GM19452 (cell line): Measurements from ENCODE around the gene MYBPHL.

Experiments
- ATAC-seq: cut with Tn5 transposase; IDR thresholded peaks from one replicate; pipeline ENCODE4 v1.9.1; 2021; ENCODE audit not compliant: unreplicated experiment

Gene MYBPHL, protein sequence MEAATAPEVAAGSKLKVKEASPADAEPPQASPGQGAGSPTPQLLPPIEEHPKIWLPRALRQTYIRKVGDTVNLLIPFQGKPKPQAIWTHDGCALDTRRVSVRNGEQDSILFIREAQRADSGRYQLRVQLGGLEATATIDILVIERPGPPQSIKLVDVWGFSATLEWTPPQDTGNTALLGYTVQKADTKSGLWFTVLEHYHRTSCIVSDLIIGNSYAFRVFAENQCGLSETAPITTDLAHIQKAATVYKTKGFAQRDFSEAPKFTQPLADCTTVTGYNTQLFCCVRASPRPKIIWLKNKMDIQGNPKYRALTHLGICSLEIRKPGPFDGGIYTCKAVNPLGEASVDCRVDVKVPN

DNA sequence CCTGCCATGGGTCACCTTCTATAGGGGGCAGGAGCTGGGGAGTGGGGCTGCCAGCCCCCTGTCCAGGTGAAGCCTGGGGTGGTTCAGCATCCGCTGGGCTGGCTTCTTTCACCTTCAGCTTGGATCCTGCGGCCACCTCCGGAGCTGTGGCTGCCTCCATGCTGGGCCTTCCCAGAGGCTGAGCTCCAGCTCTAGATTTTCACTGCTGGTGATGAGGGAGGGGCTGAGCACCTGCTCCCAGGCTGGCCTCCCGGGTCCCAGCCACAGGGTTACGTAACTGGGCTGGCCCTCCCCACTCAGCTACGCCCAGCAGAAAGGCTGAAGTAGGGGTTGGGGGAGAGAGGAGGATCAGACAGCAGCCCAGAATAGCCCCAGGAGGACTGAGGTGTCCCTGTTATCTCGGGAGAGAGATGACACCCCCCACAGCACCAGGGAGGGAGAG lies at the start of gene MYBPHL:
TSS of gene MYBPHL (minus strand) at position 180 of the 442 bp plus-strand sequence. CDS start at position 160, 20 bp downstream.
- no peak for ATAC-seq

DNA sequence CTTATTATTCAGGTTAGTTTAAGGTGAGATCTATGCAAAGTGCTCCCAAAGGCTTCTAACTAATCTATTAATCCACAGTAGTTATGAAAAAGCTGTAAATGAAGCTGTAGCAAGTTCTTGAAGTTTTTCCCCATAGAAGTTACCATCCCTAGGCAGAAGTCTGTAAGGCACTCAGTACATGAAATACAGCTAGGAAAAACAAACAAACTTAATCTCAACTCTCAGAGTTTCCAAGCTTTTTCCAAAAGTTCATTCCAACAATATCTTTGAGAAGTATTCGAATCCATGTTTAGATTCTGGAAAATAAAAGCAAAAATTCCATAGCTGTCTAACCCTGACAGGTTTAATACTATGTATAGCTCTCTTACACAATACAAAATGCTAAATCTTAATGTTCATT lies 49.7 kb upstream of the MYBPHL start:
- ATAC-seq = no peak

DNA sequence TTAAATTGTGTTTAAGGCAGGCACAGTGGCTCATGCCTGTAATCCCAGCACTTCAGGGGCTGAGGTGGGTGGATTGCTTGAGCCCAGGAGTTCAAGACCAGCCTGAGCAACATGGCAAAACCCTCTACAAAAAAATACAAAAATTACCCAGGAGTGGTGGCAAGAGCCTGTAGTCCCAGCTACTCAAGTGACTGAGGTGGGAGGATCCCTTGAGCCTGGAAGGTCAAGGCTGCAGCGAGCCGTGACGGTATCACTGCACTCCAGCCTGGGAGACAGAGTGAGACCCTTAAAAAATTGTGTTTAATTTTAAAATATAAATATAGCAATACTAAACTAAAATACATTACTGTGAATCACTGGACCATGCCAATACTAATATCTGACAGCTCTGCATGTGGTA lies 48.1 kb upstream of the MYBPHL start:
- ATAC-seq = no peak

DNA sequence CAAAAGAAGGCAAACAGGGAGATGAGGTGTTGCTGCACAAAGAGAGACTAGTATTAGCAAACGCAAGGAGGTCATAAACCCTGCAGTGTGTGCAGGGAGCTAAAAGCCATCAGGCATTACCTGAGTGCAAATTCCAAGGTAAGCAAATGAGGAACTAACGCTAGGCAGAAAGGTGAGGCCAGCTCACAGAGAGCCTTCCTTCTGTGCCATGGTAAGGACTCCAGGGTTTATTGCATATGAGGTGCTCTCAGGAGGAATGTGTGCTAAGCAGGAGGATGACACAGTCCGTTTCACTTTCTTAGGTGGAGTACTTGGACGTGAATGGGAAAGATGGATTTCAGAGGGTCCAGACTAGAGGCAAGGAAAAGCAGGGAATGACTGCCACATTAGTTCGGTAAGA lies 44.6 kb upstream of the MYBPHL start:
- no peak for ATAC-seq

DNA sequence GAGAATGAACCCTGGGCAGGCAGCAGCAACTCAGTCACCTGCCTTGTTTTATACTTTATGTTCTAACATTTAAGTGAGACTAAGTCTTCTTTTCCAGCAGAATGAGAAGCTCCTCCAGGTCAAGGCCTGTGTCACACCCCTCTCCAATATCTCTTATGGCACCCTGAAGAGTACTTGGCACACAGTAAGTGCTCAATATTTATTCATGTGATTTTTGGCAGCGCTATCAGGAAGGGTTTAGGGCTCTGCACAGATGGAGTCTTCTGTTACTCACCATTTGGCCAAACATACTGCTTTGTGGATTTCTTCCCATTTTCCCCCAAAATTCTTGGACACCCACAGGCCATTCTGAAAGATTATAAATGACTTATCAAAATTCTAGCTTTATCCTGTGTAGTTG lies 43.8 kb upstream of the MYBPHL start:
- no peak for ATAC-seq

DNA sequence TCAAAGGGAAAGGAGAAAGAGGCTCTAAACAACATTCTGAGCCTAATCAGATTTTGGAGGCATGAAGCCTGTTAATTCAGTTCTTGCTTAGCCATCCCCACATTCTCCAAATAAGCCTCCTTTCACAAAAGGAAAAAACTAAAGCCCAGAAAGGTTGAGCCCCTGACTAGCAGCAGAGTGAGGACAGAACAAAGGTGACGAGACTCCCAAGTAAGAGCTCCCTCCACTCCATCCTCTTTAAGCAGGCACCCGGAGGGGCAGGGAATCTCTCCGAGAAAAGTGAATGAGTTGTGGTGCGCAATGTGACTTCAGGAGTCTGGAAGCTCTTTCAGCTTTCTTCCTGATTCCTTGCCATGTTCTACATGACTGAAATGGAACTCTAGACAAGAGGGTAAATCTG lies 43.4 kb upstream of the MYBPHL start:
- ATAC-seq = no peak

DNA sequence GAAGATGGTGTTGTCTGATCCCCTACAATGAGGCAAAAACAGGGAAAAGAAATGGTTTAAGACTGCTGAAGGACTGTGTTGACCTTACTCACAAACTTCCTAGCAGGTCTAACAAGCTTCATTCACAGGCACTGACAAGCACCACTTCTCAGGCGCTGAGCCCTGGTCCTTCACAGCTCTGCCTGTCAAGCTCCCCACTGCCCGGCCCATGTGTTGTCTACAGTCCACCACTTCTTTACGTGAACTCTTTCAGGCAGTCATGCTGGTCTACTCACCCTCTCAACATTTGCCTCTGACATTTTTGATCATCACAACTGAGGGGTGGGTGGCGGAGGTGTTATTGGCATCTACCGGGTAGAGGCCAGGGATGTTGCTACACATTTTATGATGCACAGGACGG lies 40.7 kb upstream of the MYBPHL start:
- no peak for ATAC-seq

DNA sequence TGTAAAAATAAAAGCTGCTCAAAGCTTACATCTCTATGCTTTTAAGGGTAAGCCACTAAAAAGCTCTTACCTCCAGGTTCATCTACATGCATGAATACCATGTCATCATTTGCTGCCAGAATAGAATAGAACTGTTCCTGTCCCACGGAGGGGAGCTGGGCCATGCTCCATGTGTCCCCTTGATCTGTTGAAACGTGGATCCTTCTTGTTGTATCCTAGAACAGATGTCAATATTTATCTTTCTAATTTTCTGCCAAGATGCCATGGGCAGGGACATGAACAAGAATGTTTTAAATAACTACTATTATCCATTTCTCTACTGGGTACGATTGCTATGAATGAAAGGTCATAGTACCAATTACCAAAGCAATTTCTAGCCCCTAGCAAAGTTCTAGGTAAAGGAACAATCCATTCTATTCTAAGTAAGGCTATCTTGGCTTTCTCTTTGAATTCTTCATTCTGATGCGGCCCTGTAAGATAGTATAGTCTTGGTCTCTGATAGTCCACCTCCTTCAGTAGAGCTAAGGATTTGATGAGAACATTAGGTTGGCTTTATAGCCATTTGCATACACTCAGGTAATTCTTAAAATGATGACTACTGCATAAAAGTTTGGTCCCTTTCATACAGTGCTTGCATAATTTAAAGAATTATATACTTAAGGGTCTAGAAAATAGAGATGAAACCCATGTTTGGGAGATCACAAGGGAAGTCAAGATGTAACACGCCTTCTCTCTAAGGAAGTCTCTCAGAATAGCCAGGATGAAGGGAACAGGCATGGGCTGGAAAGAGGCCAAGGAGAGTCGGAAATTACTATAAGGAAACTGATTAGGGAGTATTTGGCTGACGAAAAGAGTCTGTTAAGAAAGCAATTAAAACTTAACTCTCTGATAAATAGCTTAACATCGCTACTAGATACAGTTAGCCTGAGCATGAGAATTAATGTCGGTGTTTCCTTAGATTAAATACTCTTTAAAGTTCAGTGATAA lies 35.4 kb upstream of the MYBPHL start:
- ATAC-seq = no peak

DNA sequence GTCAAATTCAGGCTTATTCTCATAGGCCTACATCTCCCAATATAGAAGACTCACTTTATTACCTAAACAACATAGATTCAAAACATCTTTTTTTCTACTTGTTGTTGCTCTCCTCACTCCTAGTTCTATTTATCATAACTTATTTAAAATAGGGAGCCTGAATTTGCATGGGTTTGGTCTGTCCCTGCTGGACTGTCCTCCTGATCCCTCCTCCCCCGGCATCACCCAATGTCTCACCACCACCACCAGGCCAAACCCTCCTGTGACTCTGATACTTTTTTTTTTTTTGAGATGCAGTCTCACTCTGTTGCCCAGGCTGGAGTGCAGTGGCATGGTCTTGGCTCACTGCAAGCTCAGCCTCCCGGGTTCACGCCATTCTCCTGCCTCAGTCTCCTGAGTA lies 31.8 kb upstream of the MYBPHL start:
- no peak for ATAC-seq

DNA sequence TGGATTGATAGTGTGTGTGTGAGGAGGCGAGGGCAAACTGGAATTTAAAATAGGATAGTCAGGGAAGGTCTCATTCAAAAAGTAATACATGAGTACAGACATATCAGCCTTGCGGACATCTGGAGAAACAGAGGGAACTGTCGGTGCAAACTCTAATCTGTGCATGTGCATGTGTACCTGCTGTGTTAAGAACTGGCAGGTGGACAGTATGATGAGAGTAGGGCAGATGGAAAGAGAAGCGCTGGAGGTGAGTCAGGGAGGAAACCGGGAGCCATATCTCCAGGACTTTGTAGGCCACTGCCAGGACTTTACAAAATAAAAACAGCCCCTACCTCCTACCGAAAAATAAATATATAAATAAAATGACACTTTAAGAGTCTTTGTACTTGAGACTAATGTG lies 31.3 kb upstream of the MYBPHL start:
- no peak for ATAC-seq

DNA sequence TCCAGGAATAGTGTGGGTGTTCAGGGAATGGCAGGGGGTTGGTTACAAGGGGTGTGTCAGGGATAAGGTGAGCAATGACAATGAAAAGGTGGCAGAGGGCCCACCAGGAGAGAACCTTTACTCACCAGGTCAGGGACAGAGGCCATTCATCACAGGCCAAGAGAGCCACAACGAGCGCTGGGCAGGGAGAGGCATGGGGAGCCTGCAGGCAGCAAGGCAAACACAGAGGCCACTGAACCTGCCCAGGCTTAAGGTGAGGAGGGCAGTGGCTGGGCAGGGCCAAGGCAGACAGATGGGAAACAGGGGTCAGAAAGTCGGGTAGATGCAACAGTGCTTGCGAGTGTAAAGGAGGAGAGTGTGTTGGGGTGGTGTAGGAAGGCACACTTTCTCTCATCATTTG lies 28.3 kb upstream of the MYBPHL start:
- ATAC-seq = no peak

DNA sequence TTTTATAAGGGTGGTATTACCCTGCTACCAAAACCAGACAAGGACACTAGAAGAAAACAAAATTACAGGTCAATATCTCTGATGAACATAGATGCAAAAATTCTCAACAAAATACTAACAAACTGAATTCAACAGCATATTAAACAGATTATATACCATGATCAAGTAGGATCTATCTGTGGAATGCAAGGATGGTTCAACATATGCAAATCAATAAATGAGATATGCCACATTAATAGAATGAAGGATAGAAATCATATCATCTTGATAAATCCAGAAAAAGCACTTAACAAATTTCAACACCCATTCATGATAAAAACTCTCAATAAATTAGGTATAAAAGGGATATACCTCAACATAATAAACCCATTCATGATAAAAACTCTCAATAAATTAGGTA lies 24.3 kb upstream of the MYBPHL start:
- no peak for ATAC-seq

DNA sequence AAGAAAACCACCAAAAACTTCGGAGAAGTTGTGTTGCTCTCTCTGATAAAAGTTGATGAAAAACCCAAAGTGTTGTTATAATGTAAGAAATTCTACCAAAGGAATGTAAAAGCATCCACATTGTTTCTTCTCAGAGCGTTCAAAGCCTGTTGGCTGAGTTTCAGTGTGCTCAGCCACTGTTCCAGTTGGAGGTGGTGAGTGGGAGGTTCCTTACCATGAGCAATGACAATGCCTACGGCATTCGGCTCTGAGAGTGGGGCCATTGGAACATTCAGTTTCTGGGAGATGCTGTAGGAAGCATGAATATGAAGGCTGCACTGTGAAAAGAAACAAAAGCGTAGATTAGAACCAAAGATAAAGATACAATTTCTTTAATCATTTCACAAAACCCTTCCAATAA lies 20.5 kb upstream of the MYBPHL start:
- ATAC-seq = no peak

DNA sequence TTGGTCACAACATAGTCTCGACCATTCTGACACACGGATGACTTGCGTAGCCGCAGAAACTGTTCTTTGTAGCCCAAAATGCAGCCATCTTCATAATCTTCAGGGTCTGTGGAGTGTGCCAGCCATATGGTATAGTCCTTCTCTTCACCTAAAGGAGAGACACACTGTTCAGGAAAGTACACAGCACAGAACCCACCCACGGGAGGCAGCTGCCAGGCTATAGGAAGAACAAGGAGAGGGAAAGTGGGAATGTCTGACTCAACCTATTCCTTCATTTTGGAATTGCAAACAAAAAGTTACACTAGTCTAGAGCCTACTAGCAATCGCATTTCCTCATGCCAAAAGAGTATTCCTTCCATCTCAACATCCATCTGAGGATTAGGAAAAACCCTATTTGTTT lies 16.2 kb upstream of the MYBPHL start:
- ATAC-seq = no peak

DNA sequence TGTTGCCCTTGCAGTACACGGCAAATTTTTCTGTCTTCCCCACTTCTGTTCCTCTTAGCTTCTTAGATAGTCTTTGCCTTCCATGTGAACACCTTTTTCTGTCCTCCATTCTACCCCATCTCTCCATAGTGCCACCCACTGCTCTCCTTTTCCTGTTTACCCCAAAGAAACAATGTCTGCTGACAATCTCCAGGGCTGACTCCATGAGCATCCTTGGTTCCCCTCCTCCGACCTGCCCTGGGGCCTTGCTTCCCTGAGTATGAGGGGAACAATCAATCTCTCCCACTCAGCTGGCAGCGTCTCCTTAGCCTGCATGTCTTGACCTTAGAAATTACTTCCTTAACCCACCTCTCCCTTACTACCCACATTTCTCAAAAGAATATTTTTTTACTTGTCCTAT lies 12.3 kb upstream of the MYBPHL start:
- no peak for ATAC-seq

DNA sequence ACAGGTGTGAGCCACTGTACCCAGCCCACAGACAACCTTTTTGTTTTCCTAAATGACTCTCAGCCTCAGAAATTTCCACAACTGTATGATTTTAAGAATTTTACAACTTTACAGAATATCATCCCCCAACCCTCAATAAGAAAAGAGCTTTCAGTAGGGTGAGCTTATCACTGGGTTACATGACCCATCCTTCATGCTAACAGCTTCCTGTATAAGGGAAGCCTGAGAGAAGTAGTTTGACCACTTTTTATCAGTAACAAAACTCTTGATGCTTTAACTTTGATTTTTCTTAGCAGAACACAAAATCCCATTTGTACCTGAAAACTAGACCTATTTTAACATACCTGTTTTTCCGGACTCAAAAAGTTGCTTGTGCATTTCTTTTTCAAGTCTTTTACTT lies 9.7 kb upstream of the MYBPHL start:
- ATAC-seq = no peak

DNA sequence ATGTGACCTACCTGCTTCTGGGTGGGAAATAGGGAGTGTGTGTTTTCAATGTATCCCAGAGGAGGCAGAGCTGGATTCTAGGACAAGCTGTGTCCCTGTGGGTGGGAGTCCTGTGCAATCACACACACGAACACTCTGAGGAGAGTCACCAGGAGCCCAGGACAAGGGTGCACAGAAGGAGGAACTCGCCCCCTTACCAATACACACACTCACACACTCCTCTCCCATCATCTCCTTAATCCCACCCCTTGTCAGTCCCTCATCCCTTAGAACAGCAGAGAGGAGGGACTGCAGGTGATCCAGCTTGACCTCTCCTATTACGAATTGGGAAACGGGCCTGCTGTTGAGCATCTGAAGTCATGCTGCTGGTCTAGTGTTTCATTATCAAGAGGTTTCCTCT lies 8.5 kb upstream of the MYBPHL start:
- no peak for ATAC-seq

DNA sequence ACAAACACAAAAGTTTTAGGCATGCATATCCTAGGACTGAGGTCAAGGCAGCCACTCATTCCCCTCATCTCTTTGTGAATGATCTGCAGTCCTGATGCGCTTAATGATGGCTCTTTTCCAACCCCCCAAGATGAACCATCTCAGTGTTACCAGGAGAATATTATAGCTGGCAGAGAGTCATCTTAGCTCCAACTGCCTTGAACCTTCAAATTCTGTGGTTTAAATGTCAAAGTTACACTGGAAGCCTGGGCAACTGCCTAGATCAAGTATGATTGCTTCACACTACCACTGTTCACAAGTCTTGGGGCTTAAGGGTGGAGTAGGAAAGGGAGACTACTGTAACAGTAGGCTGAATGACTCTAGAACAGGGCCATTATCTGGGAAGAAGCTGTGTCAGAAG lies 8.0 kb upstream of the MYBPHL start:
- ATAC-seq = no peak

DNA sequence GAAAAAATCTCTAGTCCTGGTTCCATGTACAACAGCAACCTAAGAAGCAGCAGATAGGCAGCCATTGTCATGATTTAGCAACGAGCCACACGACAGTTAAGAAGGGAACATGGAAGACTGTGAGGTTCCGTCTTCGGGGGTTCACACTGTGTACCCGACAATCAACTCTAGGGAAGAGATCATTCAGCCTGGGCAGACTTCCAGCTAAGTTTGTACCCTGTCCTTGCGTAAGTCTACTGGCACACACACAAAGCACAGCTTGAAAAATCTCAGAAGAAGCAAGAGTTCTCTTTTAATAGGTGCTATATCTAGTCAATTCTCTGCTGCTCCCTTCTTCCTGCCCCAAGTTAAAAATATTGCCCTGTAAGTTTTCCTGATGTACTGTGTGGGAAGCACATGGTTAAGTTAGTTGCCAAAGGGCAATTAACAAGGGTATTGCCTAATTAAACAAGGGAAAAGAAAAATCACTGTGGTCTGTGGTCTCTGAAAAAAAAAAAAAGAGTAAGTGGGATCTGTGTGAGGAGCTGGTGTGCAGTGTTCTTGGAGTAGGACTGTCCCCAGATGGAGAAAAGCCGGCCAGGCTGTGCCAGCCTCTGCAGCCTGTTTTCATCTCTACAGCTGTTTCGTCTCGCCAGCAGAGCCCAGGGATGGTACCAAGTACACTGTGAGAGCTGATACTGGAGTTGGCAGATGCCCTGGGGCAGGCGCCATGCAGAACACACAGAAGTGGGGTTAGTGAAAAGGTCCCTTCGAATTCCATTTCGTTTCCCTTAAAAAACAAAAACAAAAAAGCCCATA lies 6.4 kb upstream of the MYBPHL start:
- no peak for ATAC-seq

DNA sequence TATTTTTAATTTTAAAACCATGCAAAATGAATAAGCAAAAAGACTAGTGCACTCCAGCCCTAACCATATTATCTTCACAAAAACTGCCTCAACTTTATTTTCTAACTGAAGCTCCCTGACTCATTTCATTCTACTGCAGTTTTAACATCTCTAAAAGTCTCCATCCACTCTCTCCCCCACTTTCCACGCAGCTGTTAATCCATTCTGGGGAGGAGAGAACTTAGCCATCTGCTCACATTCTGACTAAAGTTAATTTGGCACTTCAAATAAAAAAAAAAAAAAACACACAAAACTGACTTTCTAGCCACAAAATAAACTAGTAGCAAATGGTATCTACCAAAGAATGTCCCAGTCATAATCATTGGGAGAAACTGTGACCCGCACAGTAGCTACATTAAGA lies 5.4 kb upstream of the MYBPHL start:
- ATAC-seq = no peak

DNA sequence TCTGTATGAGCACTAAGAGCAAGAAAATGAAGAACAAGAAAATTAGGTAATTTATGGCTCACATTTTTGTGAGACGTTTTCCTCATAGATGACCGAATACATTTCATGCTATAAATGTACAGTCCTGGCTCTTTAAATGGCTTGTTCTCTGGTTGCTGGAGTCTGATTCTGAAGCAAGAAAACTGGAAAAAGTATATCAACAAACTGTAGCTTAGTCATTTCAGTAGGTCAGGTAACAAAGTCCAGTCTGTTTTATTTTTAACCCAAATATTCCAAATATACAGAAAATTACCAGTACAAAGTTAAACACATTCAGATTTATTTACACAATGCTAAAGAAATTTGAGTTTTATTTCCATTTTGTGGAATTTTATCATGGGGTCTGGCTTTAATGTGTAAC lies 2.5 kb upstream of the MYBPHL start:
- ATAC-seq = no peak
